GM18867 (cell line): Measurements from ENCODE around the gene LYST.
"Not testable (repeated sequence)": the region's sequence is repeated elsewhere in the genome, so short reads cannot be mapped to it uniquely, and the experiment has no call there.

Experiments
- ATAC-seq: cut with Tn5 transposase; IDR thresholded peaks from one replicate; pipeline ENCODE4 v1.9.1; 2021; ENCODE audit warnings: mild to moderate bottlenecking, moderate library complexity; ENCODE audit not compliant: unreplicated experiment

Gene LYST

DNA sequence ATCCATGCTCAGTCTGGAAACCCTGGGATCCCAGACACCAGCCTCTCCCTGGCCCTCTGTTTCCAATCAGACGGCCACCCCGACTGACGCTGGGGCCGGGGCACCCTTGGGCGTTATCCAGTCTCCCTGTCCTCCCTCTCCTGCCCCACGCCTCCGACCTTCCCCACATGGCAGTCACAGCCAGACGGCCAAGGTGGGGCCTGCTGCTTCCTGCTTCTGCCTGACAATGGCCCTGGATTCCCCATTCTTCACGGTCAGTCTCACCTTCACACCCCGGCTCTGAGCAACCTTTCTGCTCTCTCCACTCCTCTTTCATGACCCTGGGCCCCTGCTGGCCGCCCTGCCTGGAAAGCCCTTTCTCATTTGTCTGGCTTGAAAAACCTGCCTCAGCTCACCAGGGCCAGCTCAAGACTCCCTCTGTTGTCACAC lies 223.7 kb downstream of the LYST start:
- ATAC-seq = no peak

DNA sequence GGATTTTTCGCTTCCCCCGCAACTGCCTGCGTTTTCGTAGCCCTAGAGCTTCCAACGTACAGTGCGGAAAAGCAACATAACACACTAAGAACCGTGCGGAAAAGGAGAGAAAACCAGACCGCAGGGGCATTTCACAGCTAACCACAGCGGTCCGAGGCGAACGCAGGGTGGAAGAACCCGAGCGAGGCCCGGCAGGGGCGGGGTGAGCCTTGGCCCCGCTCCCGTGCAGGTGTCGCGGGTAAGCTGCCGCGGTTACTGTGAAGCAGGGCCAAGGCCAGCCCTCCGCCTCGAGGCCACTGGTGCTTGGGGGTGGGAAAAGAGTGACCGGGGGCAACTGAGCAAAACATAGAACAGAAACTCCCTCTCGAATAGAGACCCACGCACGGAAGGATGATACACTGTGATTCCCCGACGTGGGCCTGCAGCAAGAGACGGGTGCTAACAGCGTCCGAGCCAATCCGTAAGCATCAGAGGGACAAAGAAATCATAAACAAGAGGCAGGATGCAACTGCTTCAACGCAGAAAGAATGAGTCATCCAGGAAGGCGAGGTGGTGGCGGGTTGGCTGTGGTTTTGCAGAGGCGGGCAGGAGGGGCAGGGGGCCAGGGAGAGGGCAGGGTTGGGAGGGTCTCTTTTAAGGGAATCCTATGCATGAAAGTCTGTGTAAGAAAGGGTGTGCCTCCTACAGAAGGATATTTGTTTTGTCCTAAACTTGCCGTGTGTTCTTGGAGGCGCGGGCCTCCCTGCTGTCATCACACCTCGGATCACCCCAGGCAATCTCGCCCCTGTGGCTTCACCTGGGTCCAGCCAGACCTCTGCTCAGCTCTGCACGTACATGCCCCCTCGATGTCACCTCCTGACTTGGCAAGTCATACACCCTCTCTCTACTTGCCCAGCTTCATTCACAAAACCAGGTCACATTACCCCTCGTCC lies 224.4 kb downstream of the LYST start:
- peak; percentile 72 for ATAC-seq

DNA sequence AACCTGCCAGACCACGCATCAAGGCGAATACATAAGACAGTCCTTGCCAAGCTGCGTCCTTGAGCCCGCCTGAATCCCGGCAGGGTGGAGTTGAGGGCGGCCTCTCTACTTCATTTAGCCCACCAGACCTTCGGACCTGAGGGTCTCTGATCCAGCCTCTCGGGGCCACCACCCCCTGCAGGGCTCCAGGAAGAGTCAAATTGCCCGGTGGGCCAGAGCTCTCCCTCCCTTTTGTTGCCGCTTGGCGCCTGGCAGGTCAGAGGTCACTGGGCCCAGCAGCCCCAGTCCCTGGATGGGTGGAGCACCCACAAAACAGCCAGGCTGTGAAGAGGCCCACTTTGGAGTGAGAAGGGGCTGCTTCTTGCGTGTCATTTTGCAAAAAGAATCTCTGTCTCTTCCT lies 226.1 kb downstream of the LYST start:
- no peak for ATAC-seq

DNA sequence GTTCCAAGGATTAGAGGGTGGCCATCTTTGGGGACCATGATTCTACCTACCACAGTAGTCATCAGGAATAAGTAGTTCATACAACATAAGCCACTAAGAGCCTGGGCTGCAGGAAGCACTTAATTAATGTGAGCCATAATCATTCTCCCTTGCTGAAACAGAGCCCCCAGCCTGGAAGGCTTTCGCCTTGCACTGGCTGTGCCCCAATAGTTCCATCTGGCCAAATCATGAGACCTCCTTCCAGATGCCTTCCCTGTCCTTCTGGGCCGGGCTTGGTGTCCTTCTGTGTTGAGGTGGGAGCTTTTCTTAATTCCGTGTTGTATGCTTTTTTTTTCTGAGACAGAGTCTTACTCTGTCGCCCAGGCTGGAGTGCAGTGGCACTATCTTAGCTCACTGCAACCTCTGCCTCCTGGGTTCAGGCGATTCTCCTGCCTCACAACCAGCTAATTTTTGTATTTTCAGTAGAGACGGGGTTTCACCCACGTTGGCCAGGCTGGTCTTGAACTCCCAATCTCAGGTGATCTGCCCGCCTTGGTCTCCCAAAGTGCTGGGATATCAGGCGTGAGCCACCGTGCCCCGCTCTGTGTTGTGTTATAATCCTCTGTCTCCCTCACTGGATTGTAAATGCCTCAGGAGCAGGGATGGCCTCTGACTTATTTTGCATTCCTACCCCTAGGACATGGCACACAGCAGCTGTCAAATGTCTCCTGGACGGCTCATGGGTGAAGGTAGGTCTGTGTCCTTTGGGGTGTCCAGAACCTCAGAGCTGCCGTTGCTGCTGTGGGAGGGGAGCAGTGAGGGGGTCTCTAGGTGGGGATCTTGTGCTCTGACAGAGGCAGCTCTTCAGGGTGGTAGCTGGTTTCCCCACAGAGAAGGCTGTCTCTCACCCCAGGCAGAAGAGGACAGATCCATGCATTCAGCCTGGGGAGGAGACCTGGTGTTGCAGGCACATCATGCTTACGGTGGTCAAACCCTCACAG lies 227.2 kb downstream of the LYST start:
- no peak for ATAC-seq

DNA sequence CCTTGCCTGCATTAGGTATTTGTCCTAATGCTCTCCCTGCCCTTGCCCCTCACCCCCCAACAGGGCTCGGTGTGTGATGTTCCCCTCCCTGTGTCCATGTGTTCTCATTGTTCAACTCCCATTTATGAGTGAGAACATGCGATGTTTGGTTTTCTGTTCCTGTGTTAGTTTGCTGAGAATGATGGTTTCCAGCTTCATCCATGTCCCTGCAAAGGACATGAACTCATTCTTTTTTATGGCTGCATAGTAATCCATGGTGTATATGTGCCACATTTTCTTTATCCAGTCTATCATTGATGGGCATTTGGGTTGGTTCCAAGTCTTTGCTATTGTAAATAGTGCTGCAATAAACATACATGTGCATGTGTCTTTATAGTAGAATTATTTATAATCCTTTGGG lies 228.1 kb downstream of the LYST start:
- ATAC-seq = not testable (repeated sequence)

DNA sequence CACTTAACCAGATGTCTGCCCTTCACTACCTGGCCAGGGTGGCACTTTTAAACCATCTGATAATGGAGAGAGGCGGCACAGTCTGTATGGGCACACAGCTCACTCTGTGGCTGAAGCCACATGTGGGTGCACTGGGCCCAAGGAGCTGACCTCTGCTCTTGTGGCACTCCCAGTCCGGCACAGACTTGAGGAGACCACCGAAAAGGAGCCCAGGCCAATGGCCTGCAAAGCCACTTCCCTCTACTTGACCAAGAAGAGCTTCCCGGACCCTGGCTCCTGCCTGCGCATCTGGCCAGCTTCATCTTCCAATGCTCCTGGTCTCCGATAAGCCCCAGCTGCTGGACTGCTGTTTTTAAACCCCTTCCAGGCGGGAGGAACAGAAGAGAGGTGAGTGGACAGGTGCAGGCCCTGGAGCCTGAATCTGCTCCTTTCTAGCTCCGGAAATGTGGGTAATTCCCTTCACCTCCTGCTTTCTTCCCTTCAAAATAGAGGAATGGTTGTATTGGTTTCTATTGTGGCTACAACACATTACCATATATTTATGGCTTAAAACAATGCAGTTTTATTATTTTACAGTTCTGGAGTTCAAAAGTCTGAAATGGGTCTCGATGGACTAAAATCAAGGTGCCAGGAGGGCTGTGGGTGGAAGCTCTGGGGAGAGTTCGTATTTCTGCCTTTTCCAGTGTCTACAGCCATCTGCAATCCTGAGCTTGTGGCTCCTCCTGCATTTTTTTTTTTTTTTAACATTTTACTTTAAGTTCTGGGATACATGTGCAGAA lies 228.8 kb downstream of the LYST start:
- ATAC-seq = no peak

DNA sequence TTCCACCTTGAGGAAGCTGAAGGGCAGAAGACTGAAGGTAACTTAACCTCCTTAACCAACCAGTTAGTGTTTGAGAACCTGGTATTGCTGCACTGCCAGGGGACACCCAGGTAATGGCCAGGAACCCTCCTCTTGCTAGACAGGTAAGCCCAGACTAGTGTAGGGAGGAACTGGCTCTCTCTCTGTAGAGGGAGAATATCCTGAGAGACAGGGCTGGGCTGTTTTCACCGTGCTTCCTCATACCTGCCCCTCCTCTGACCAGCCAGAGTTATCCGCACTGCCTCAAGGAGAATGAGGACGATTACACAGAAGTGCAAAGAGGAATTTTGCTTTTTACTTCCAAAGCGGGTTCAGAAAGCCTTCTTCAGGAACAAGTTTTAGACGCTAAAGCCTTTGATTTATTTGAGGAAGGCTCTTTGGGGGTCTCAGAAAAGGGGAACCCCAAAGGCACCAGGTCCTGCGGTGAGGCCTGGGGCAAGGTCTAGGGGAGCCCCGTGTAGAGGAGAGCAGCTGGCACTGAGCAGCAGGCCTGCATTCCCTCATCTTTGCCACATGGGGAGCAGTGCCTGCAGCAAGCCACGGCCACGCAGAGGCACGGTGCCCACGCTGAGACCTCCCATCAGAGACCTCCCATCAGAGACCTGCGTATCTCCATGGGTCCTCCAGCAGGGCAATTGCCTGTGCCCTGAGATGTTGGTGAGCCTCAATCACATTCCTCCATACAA lies 230.6 kb downstream of the LYST start:
- ATAC-seq = no peak

DNA sequence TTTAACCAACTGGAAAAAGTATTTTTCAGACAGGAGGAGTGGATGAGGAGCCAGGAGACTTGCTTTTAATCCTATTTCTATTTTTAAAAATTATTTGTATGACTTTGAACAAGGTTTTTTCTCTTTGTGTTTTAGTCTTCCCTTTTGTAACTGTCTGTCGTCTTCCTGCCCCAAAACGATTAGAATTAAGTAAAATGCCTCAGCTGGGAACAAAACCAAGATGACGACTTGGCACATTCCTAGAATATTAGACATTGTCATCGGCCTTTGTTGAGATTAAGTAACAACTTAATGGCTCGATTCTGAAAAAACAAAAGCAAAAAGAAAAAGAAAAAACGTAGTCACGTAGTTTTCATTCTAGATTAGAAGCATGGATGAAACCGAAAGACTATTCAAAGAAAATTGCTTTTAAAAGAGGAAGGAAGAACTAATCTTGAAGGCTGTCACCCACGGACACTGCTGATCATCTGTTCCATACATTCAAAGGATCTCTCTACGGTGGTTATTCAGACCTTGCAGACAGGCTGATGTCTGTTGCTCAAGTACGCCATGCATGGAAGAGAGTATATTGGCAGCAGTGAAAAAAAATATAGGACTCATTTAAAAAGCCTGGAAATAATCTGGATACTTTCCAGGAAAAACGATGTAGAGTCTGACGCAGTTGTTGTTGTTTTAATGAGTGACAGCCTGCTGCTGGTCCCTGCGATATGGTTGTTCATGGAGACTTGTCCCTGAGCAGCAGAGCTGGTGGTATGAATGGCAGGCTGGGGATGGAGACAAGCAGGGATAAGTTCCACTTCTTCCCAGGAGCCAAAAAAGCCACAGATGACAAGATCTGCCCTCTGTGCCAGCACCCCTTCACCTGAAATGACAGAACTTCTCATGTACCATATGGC lies 234.0 kb downstream of the LYST start:
- ATAC-seq = peak; percentile 94

DNA sequence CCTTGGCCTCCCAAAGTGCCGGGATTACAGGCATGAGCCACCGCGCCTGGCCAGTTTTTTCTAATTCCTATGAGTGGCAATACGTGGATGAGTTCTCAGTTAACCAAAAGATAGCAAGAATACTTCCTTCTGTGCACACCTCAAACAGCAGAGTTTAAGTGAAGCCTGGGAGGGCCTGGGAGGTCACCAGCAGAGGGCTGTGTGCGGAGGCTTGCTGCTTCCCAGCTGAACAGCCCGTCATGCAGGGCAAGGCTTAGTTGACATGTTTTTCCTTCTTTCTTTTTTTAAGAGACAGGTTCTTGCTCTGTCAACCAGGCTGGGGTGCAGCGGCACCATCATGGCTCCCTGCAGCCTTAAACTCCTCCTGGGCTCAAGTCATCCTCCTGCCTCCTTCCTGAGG lies 234.9 kb downstream of the LYST start:
- ATAC-seq = no peak

DNA sequence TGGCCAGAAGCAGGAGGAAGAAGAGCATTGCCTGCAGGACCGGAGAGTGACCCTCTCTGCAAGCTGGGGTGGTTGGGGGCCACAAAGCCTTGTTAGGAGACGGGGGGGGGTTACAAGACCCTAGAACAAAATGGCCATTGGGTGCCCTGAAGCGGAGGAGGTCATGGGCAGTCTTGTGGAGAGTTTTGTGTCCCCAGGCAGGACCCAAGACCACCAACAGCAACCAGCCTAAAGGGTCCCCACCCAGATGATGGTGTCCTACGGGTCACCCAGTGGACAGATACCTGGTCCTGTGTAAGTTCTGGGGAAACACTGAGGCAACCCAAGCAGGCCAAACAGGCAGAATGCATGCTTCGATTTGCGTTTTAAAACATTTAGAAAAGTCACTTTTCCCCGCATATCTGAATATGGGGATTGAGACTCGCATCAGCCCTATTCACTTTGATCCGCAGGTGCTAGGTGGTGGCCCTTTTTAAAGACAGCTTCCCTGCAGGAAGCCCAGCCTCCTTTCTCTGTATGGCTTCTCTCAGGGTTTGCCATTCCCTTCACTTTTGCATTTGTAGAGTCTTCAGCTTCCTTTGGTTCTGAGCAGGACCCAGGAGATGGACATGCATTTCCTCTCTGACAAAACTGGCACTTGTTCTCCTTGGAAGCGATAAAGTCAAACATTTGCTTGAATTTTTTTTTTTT lies 238.2 kb downstream of the LYST start:
- ATAC-seq = no peak

DNA sequence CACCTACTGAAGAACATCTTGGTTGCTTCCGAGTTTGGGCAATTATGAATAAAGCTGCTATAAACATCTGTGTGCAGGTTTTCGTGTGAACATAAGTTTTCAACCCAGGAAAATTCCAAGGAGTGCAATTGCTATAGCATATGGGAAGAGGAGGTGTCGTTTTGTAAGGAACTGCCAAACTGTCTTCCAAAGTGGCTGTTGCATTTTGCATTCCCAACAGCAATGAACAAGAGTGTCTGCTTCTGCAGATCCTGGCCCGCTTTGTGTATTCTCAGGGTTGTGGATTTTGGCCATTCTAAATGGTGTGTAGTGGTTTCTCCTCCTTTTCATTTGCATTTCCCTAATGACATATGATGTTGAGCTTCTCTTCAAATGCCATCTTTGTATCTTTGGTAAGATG lies 240.9 kb downstream of the LYST start:
- ATAC-seq = no peak

DNA sequence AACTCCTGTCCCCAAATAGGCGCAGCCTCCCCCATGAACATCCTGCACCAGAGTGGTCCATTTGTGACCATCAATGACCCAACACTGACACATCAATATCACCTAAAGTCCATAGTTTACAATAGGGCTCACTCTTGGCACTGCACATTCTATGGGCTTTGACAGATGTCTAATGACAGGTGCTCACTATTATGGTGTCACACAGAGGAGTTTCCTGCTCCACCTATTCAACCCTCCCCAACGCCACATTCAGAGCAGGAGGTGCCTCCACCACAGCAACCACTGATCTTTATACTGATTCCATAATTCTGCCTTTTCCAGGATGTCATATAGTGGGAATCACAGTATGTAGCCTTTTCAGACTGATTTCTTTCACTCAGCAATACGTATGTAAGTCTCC lies 241.4 kb downstream of the LYST start:
- no peak for ATAC-seq

DNA sequence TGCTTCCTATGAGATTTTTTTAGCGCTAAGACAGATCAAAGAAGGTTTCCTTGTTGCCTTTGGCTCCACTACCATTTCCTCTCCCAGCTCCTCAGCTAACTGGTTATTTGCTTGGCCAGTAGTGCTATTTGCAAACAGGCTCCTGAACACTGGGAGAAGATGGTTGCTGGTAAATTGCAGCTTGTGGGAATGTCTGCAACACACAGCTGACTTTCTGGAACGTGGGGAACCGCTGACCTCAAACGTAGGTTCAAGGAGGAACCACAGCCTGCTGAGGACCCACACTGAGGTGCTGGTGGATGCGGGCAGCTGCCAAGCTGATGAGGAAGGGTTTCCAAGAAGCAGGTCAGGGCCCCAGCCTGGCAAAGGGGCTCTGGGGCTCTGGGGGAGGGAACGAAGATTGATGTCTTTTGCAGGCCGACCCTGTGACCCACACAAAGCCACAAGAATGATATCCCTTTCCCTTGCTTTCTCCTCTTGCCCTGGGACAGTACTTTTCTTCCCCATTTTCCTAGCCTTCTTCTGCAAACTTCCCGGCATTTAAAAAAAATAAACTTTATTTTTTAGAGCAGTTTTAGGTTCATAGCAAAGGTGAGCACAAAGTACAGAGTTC lies 241.9 kb downstream of the LYST start:
- ATAC-seq = no peak

DNA sequence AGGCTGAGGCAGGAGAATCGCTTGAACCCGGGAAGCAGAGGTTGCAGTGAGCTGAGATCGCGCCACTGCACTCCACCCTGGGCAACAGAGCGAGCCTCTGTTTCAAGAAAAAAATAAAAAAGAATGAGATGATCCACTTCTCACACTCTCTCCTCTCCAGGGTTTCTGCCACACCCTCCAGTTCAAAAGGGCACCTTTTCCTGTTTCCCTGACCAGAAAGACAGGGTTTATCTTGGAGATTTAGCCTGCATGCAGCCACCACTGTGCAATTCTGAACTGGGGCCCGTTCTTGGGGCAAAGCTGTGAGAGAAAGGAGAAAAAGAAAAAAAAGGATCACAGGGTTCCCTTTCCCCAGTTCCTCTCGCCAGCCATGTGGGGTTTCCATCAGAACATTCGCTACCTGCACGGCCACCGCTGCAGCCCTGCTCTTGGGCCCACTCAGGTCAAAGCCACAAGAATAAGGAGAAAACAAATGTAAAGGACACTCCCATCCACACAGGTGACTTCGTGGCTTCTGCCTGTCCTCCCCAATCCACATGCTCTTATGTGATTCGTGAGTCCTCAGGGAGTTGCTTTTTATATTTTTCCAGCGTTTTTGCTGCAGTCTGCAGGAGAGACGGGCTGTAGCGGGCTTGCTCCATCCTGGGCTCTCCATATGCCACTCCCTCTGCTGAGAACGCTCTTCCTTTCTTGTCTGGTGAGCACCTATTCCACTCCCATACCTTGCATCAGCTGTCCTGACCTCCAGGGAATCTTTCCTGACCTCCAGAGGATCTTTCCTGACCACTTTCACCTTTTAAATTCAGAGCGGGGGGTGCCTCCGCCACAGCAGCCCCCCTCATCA lies 243.5 kb downstream of the LYST start:
- no peak for ATAC-seq

DNA sequence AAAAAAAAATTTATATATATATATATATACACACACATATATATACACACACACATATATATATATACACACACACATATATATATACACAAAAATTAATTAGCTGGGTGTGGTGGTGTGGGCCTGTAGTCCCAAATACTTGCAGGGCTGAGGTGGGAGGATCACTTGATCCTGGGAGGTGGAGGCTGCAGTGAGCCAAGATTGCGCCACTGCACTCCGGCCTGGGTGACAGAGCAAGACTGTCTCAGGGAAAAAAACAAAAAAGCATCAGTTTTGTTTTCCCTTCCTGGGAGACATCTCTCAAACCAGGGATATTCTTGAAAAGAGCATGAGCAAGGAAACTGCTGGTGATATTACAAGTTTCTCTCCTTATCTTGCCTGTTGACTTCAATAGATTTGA lies 247.6 kb downstream of the LYST start:
- ATAC-seq = not testable (repeated sequence)

DNA sequence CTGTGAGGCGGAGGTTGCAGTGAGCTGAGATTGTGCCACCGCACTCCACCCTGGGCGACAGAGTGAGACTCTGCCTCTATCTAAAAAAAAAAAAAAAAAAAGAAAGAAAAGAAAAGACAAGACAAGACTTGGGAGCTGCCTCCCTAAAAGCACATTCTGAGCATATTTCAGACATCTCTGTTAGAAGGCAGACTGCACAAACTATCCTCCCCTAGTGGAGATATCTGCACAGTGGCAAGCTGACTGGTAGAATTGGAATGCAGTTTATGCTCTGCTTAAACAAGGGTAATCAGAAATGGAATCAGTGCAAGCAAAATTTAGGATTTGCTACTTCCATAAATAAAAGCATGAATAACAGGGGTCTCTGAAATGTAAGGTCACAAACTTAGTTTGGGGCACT lies 248.9 kb downstream of the LYST start:
- ATAC-seq = no peak

DNA sequence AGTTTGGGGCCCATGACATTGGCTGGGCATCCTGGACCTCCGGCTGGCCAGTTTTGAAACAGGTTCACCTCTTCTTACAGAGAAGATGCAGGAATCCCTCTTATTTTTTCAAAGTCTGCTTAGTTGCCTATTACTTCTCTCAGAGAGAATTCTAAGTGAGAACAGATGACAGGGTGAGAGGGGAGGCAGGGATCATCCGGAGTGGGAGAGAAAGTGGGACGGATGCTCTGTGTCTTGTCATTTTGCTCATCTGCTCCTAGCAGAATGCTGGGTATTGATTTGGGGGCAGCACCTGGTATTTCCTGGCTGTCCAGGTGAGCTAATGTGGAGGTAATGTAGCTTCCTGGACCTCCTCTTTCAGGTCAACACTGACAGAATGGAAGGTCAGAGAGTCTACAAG lies 249.6 kb downstream of the LYST start:
- no peak for ATAC-seq
